Measurements from ENCODE around the gene PUM2. TPM values are rescaled to one million over a fixed set of nuclear protein-coding genes. Genes with fewer than 3 reads are reported as not detected.

The PUM2 gene
- total RNA-seq, 1 experiment from 2014 or later, result 104 TPM

DNA sequence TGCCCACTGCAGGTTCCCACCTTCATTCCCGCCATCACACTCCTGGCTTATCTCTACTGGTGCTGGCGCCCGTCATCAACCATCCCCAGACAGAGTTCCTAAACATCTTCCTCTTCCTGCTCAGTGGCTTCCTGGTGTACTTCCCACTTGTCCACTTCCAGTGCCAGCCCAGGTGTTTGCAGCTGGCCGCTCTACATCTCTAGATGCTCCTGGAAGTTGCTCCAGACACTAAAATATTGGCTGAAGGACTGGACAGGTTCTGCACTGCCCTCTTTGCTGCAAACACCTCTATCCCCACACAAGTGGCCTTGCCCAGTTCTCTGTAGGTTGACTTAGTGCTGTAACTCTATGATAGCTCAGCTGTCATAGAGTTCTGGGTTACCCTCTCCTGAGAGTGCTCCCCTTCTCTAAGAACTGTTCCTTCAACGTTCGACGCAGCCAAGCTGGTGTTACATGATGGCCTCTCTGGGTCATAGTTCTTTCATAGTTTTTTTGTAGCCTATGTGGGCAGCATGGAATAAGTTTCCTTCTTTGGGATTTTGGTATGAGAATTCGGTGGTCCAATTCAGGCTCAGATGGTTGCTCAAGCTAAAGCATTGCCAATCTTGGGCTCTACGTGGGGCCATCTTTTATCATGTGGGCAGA, 45.8 kb upstream of the PUM2 start:
- H3K4me3 Mint-ChIP-seq, result no peak overlapping the region
- POLR2A ChIA-PET, result interaction anchor here (1.3 kb wide), 1 partner anchor 50 kb away, joined by 4 read pairs; the partner anchor contains the start of gene RHOB

More for the DNA sequence above, 45.8 kb upstream of the PUM2 start:
- Mint-ChIP-seq H3K9me3 (no peaks in the 10 kb centered on the region), H3K4me1 (no peaks in the 10 kb centered on the region), H3K27me3 (ENCODE audit: low read depth) (no peaks in the 10 kb centered on the region), H3K27ac (no peak overlapping the region), H3K36me3 (no peaks in the 10 kb centered on the region)
- CTCF ChIA-PET, result interaction anchor here (0.6 to 1.3 kb wide), 10 partner anchors 11 to 250 kb away, joined by 3 to 12 read pairs (median 4); no protein-coding TSS in a partner anchor
- TF ChIP-seq, protein P1, sequence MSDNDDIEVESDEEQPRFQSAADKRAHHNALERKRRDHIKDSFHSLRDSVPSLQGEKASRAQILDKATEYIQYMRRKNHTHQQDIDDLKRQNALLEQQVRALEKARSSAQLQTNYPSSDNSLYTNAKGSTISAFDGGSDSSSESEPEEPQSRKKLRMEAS (CRISPR knock-in tag; IDR thresholded peaks at IDR 0.05), result no peak
- TF ChIP-seq, protein P2, sequence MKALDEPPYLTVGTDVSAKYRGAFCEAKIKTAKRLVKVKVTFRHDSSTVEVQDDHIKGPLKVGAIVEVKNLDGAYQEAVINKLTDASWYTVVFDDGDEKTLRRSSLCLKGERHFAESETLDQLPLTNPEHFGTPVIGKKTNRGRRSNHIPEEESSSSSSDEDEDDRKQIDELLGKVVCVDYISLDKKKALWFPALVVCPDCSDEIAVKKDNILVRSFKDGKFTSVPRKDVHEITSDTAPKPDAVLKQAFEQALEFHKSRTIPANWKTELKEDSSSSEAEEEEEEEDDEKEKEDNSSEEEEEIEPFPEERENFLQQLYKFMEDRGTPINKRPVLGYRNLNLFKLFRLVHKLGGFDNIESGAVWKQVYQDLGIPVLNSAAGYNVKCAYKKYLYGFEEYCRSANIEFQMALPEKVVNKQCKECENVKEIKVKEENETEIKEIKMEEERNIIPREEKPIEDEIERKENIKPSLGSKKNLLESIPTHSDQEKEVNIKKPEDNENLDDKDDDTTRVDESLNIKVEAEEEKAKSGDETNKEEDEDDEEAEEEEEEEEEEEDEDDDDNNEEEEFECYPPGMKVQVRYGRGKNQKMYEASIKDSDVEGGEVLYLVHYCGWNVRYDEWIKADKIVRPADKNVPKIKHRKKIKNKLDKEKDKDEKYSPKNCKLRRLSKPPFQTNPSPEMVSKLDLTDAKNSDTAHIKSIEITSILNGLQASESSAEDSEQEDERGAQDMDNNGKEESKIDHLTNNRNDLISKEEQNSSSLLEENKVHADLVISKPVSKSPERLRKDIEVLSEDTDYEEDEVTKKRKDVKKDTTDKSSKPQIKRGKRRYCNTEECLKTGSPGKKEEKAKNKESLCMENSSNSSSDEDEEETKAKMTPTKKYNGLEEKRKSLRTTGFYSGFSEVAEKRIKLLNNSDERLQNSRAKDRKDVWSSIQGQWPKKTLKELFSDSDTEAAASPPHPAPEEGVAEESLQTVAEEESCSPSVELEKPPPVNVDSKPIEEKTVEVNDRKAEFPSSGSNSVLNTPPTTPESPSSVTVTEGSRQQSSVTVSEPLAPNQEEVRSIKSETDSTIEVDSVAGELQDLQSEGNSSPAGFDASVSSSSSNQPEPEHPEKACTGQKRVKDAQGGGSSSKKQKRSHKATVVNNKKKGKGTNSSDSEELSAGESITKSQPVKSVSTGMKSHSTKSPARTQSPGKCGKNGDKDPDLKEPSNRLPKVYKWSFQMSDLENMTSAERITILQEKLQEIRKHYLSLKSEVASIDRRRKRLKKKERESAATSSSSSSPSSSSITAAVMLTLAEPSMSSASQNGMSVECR (CRISPR knock-in tag; IDR thresholded peaks at IDR 0.05; ENCODE audit: borderline replicate concordance), result no peak
- no peak for TF ChIP-seq RORB (CRISPR knock-in tag; IDR thresholded peaks at IDR 0.05)
- TF ChIP-seq, protein P3, sequence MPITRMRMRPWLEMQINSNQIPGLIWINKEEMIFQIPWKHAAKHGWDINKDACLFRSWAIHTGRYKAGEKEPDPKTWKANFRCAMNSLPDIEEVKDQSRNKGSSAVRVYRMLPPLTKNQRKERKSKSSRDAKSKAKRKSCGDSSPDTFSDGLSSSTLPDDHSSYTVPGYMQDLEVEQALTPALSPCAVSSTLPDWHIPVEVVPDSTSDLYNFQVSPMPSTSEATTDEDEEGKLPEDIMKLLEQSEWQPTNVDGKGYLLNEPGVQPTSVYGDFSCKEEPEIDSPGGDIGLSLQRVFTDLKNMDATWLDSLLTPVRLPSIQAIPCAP (CRISPR knock-in tag; IDR thresholded peaks at IDR 0.05), result no peak
- TF ChIP-seq, protein P4, sequence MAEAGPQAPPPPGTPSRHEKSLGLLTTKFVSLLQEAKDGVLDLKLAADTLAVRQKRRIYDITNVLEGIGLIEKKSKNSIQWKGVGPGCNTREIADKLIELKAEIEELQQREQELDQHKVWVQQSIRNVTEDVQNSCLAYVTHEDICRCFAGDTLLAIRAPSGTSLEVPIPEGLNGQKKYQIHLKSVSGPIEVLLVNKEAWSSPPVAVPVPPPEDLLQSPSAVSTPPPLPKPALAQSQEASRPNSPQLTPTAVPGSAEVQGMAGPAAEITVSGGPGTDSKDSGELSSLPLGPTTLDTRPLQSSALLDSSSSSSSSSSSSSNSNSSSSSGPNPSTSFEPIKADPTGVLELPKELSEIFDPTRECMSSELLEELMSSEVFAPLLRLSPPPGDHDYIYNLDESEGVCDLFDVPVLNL (CRISPR knock-in tag; IDR thresholded peaks at IDR 0.05; ENCODE audit: borderline replicate concordance, low read depth), result no peak
- no peak for TF ChIP-seq TEAD1 (CRISPR knock-in tag; IDR thresholded peaks at IDR 0.05)
- no peak for TF ChIP-seq TCF7 (CRISPR knock-in tag; IDR thresholded peaks at IDR 0.05; ENCODE audit: low read depth)
- TF ChIP-seq, protein P5, sequence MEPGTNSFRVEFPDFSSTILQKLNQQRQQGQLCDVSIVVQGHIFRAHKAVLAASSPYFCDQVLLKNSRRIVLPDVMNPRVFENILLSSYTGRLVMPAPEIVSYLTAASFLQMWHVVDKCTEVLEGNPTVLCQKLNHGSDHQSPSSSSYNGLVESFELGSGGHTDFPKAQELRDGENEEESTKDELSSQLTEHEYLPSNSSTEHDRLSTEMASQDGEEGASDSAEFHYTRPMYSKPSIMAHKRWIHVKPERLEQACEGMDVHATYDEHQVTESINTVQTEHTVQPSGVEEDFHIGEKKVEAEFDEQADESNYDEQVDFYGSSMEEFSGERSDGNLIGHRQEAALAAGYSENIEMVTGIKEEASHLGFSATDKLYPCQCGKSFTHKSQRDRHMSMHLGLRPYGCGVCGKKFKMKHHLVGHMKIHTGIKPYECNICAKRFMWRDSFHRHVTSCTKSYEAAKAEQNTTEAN (CRISPR knock-in tag; IDR thresholded peaks at IDR 0.05), result no peak
- no peak for TF ChIP-seq GABPB1 (CRISPR knock-in tag; IDR thresholded peaks at IDR 0.05)
- no peak for TF ChIP-seq SMAD4 (CRISPR knock-in tag; IDR thresholded peaks at IDR 0.05)
- TF ChIP-seq, protein P6, sequence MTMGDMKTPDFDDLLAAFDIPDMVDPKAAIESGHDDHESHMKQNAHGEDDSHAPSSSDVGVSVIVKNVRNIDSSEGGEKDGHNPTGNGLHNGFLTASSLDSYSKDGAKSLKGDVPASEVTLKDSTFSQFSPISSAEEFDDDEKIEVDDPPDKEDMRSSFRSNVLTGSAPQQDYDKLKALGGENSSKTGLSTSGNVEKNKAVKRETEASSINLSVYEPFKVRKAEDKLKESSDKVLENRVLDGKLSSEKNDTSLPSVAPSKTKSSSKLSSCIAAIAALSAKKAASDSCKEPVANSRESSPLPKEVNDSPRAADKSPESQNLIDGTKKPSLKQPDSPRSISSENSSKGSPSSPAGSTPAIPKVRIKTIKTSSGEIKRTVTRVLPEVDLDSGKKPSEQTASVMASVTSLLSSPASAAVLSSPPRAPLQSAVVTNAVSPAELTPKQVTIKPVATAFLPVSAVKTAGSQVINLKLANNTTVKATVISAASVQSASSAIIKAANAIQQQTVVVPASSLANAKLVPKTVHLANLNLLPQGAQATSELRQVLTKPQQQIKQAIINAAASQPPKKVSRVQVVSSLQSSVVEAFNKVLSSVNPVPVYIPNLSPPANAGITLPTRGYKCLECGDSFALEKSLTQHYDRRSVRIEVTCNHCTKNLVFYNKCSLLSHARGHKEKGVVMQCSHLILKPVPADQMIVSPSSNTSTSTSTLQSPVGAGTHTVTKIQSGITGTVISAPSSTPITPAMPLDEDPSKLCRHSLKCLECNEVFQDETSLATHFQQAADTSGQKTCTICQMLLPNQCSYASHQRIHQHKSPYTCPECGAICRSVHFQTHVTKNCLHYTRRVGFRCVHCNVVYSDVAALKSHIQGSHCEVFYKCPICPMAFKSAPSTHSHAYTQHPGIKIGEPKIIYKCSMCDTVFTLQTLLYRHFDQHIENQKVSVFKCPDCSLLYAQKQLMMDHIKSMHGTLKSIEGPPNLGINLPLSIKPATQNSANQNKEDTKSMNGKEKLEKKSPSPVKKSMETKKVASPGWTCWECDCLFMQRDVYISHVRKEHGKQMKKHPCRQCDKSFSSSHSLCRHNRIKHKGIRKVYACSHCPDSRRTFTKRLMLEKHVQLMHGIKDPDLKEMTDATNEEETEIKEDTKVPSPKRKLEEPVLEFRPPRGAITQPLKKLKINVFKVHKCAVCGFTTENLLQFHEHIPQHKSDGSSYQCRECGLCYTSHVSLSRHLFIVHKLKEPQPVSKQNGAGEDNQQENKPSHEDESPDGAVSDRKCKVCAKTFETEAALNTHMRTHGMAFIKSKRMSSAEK (CRISPR knock-in tag; IDR thresholded peaks at IDR 0.05; ENCODE audit: borderline replicate concordance), result no peak
- no peak for TF ChIP-seq SMAD3 (CRISPR knock-in tag; IDR thresholded peaks at IDR 0.05; ENCODE audit: borderline replicate concordance)
- TF ChIP-seq ZBTB21 (CRISPR knock-in tag; IDR thresholded peaks at IDR 0.05; ENCODE audit: borderline replicate concordance), result no peak
- TF ChIP-seq, protein P7, sequence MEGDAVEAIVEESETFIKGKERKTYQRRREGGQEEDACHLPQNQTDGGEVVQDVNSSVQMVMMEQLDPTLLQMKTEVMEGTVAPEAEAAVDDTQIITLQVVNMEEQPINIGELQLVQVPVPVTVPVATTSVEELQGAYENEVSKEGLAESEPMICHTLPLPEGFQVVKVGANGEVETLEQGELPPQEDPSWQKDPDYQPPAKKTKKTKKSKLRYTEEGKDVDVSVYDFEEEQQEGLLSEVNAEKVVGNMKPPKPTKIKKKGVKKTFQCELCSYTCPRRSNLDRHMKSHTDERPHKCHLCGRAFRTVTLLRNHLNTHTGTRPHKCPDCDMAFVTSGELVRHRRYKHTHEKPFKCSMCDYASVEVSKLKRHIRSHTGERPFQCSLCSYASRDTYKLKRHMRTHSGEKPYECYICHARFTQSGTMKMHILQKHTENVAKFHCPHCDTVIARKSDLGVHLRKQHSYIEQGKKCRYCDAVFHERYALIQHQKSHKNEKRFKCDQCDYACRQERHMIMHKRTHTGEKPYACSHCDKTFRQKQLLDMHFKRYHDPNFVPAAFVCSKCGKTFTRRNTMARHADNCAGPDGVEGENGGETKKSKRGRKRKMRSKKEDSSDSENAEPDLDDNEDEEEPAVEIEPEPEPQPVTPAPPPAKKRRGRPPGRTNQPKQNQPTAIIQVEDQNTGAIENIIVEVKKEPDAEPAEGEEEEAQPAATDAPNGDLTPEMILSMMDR (IDR thresholded peaks at IDR 0.05), result no peak
- TF ChIP-seq ZNF416 (CRISPR knock-in tag; IDR thresholded peaks at IDR 0.05), result no peak
- no peak for TF ChIP-seq RELA (CRISPR knock-in tag; IDR thresholded peaks at IDR 0.05; ENCODE audit: borderline replicate concordance)
- no peak for TF ChIP-seq TP53 (CRISPR knock-in tag; IDR thresholded peaks at IDR 0.05)
- no peak for TF ChIP-seq NFYB (CRISPR knock-in tag; conservative IDR thresholded peaks at IDR 0.05; ENCODE audit: low read depth)
- no peak for TF ChIP-seq SOX15 (CRISPR knock-in tag; IDR thresholded peaks at IDR 0.05)
- no peak for ATAC-seq
- no peak for DNase-seq (ENCODE audit: low spot score)
